ENCODE measurements around the gene RGS21. TPM values are rescaled to one million over a fixed set of nuclear protein-coding genes. Genes with fewer than 3 reads are reported as not detected.
"Not testable (repeated sequence)": the region's sequence is repeated elsewhere in the genome, so short reads cannot be mapped to it uniquely, and the experiment has no call there.

Gene RGS21
- polyA plus RNA-seq (ENCODE audit: insufficient read length in 12 of 12): under 1 TPM in 1 of 12 donors, not detected in 11; 0.11 TPM
- long read RNA-seq, donor 1: 0 reads
- long read RNA-seq, donor 2: 0 reads
- long read RNA-seq, donor 3: 0 reads
- long read RNA-seq, donor 4: 0 reads
- long read RNA-seq, donor 5: 0 reads
- long read RNA-seq, donor 6: 0 reads
- long read RNA-seq, donor 7: 0 reads
- long read RNA-seq, donor 8: 0 reads
- long read RNA-seq, donor 9: 0 reads
- long read RNA-seq, donor 10: 0 reads
- long read RNA-seq, donor 11: 0 reads

GRCh38 chr1:192316942-192317450 is at the start of gene RGS21:
TSS of gene RGS21 (plus strand) at chr1:192316992. CDS start at chr1:192343037, 26,045 bp downstream.
- DNase-seq: no peak

- no peak for DNase-seq
Observed at GRCh38 chr1:192268468-192269052, 48.2 kb upstream of the RGS21 start.

GRCh38 chr1:192270398-192270797 is 46.4 kb upstream of the RGS21 start:
- DNase-seq: no peak

GRCh38 chr1:192272732-192273131 is 44.1 kb upstream of the RGS21 start:
- no peak for DNase-seq

- no peak for DNase-seq
Observed at GRCh38 chr1:192274588-192274987, 42.2 kb upstream of the RGS21 start.

- no peak for DNase-seq
Observed at GRCh38 chr1:192277635-192278034, 39.2 kb upstream of the RGS21 start.

- no peak for DNase-seq
Observed at GRCh38 chr1:192284927-192285326, 31.9 kb upstream of the RGS21 start.

GRCh38 chr1:192303029-192303428 is 13.8 kb upstream of the RGS21 start:
- DNase-seq: no peak

- not testable (repeated sequence) for DNase-seq
Observed at GRCh38 chr1:192308314-192308713, 8.5 kb upstream of the RGS21 start.

GRCh38 chr1:192311281-192311680 is 5.5 kb upstream of the RGS21 start:
- DNase-seq: peak; percentile 31

GRCh38 chr1:192327997-192328396 is 11.2 kb downstream of the RGS21 start:
- no peak for DNase-seq

GRCh38 chr1:192342842-192343241 is 26.1 kb downstream of the RGS21 start:
- no peak for DNase-seq

GRCh38 chr1:192343344-192343743 is 26.6 kb downstream of the RGS21 start:
- no peak for DNase-seq

GRCh38 chr1:192349314-192349713 is 32.5 kb downstream of the RGS21 start:
- no peak for DNase-seq

GRCh38 chr1:192350356-192350755 is 33.6 kb downstream of the RGS21 start:
- no peak for DNase-seq

- DNase-seq: no peak
Observed at GRCh38 chr1:192351550-192351949, 34.8 kb downstream of the RGS21 start.

- DNase-seq: no peak
Observed at GRCh38 chr1:192357924-192358323, 41.1 kb downstream of the RGS21 start.

GRCh38 chr1:192358402-192358801 is 41.6 kb downstream of the RGS21 start:
- DNase-seq: no peak

GRCh38 chr1:192358822-192359221 is 42.0 kb downstream of the RGS21 start:
- DNase-seq: no peak

- no peak for DNase-seq
Observed at GRCh38 chr1:192363177-192363576, 46.4 kb downstream of the RGS21 start.

- DNase-seq: no peak
Observed at GRCh38 chr1:192367436-192367835, 50.6 kb downstream of the RGS21 start.

GRCh38 chr1:192375306-192375705 is 58.5 kb downstream of the RGS21 start:
- no peak for DNase-seq

GRCh38 chr1:192376374-192376773 is 59.6 kb downstream of the RGS21 start:
- no peak for DNase-seq

GRCh38 chr1:192378276-192378675 is 61.5 kb downstream of the RGS21 start:
- DNase-seq: no peak
